Endothelial cell of umbilical vein (primary cell): ENCODE measurements around the gene OR51B2. TPM values are rescaled to one million over a fixed set of nuclear protein-coding genes. Genes with fewer than 3 reads are reported as not detected.

ENCODE experiments used
- BruUV-seq: library from RNA; stranded (reverse); fragments of 400-500 nt; replicated peaks from 2 replicates; lab custom pipeline; 2021; lab: Mats Ljungman, UMichigan
- CTCF ChIA-PET: fragments of 300-600, 350-600 bp; sonication (Branson Sonifier 250); formaldehyde crosslinking; loops from one replicate; lab custom pipeline; 2021; ENCODE audit warnings: antibody characterized with exemption, inconsistent platforms; lab: Charles Lee
- POLR2A ChIA-PET: fragments of 300-600, 350-600 bp; sonication (Branson Sonifier 250); formaldehyde crosslinking; loops from one replicate; lab custom pipeline; 2021; ENCODE audit warnings: antibody characterized with exemption, inconsistent platforms; lab: Charles Lee
- DNase-seq: peaks from one replicate; pipeline ENCODE4 v3.0.0-alpha.2; 2011; ENCODE audit warnings: low read depth, low spot score
- FAIRE-seq: peaks from 2 replicates; lab custom pipeline; 2011; peaks lifted over from hg19 to GRCh38; lab: Jason Lieb, UNC
- H2AFZ ChIP-seq: 2 replicates; pipeline ENCODE4 v1.6.0; 2012; ENCODE audit warnings: low read depth, low read length, control low read depth, inconsistent platforms
- H3K27ac ChIP-seq: 2 replicates; pipeline ENCODE4 v1.5.1; 2011; ENCODE audit warnings: low read depth, mild to moderate bottlenecking, control low read depth, low read length, moderate library complexity; ENCODE audit not compliant: insufficient read depth
- H3K27me3 ChIP-seq, 2 experiments: 2 replicates each; pipeline versions ENCODE4 v1.6.0 to v1.6.1; 2011; ENCODE audit warnings: low read length in 2 of 2, mixed read lengths in 1 of 2; ENCODE audit not compliant: control insufficient read depth in 2 of 2, insufficient read depth in 2 of 2
- H3K36me3 ChIP-seq, 2 experiments: 2 replicates in 1 of 2; 3 replicates in 1 of 2; pipeline ENCODE4 v1.5.1; 2011; ENCODE audit warnings: low read length in 2 of 2, mild to moderate bottlenecking in 1 of 2, moderate library complexity in 1 of 2; ENCODE audit not compliant: control insufficient read depth in 2 of 2, insufficient read depth in 2 of 2; ENCODE audit errors: extremely low read depth in 1 of 2
- H3K4me1 ChIP-seq: 3 replicates; pipeline ENCODE4 v1.5.1; 2011; ENCODE audit warnings: mild to moderate bottlenecking, low read length; ENCODE audit not compliant: control insufficient read depth, insufficient read depth; ENCODE audit errors: extremely low read depth
- H3K4me2 ChIP-seq: 2 replicates; pipeline ENCODE4 v1.6.1; 2011; ENCODE audit warnings: low read length, control low read depth, mixed read lengths; ENCODE audit not compliant: insufficient read depth
- H3K4me3 ChIP-seq, 3 experiments: fragments of 200-600 bp in 1 of 3; sonication (generic), shearing (Covaris generic) in 1 of 3; replicated peaks in 1 of 3; 2 replicates each; pipeline ENCODE4 v1.5.1; 2011 to 2016; ENCODE audit warnings: control low read depth in 3 of 3, low read length in 3 of 3, mild to moderate bottlenecking in 2 of 3, inconsistent platforms in 1 of 3, low read depth in 1 of 3, moderate library complexity in 1 of 3; ENCODE audit not compliant: insufficient read depth in 1 of 3
- H3K79me2 ChIP-seq: 2 replicates; pipeline ENCODE4 v1.6.0; 2012; ENCODE audit warnings: low read length, inconsistent platforms; ENCODE audit not compliant: control insufficient read depth, insufficient read depth
- H3K9ac ChIP-seq: replicated peaks from 2 replicates; pipeline ENCODE3; 2011; ENCODE audit warnings: low read length, control low read depth; ENCODE audit not compliant: insufficient read depth; ENCODE audit errors: extremely low read depth
- H3K9me1 ChIP-seq: replicated peaks from 3 replicates; pipeline ENCODE4 v1.6.0; 2011; ENCODE audit warnings: mild to moderate bottlenecking, low read length; ENCODE audit not compliant: control insufficient read depth, insufficient read depth; ENCODE audit errors: extremely low read depth
- H3K9me3 ChIP-seq: replicated peaks from 2 replicates; pipeline ENCODE4 v1.5.1; 2012; ENCODE audit warnings: low read length, inconsistent platforms; ENCODE audit not compliant: control insufficient read depth, insufficient read depth
- H4K20me1 ChIP-seq: replicated peaks from 2 replicates; pipeline ENCODE3; 2011; ENCODE audit warnings: mild to moderate bottlenecking, low read length; ENCODE audit not compliant: control insufficient read depth, insufficient read depth; ENCODE audit errors: extremely low read depth
- CTCF ChIP-seq, 2 donors: IDR thresholded peaks; 1 replicate in 1 of 2; 2 replicates in 1 of 2; pipeline ENCODE4 v1.5.1; 2011; ENCODE audit warnings: low read length in 2 of 2, mild to moderate bottlenecking in 2 of 2, moderate library complexity in 2 of 2, control low read depth in 1 of 2, inconsistent platforms in 1 of 2, low read depth in 1 of 2; ENCODE audit not compliant: insufficient read depth in 1 of 2; ENCODE audit errors: extremely low read depth in 1 of 2
- EZH2 ChIP-seq: IDR thresholded peaks from 2 replicates; pipeline ENCODE4 v1.6.1; 2012; ENCODE audit warnings: borderline replicate concordance, low read depth, mild to moderate bottlenecking, moderate library complexity, low read length, inconsistent platforms; ENCODE audit not compliant: severe bottlenecking
- FOS ChIP-seq: IDR thresholded peaks from 2 replicates; pipeline ENCODE4 v1.6.1; 2011; ENCODE audit warnings: mild to moderate bottlenecking, low read length, moderate library complexity, borderline replicate concordance; ENCODE audit not compliant: insufficient read depth
- GATA2 ChIP-seq: IDR thresholded peaks from 2 replicates; pipeline ENCODE4 v1.7.0; 2011; ENCODE audit warnings: low read depth, mild to moderate bottlenecking, moderate library complexity, mixed read lengths, low read length; ENCODE audit not compliant: insufficient read length, insufficient read depth
- JUN ChIP-seq: IDR thresholded peaks from 2 replicates; pipeline ENCODE4 v1.6.1; 2011; ENCODE audit warnings: borderline replicate concordance, low read depth; ENCODE audit not compliant: insufficient read length, insufficient read depth
- MAX ChIP-seq: IDR thresholded peaks from 2 replicates; pipeline ENCODE4 v1.6.1; 2011; ENCODE audit not compliant: insufficient read depth, insufficient read length
- MYC ChIP-seq: IDR thresholded peaks from one replicate; pipeline ENCODE4 v1.6.1; 2011; ENCODE audit warnings: mild to moderate bottlenecking, low read depth, low read length
- POLR2A ChIP-seq: IDR thresholded peaks from 2 replicates; pipeline ENCODE4 v1.6.1; 2012; ENCODE audit warnings: low read depth, mild to moderate bottlenecking, control low read depth, low read length
- POLR2AphosphoS5 ChIP-seq: IDR thresholded peaks from 2 replicates; pipeline ENCODE4 v1.6.1; 2012; ENCODE audit warnings: low read depth, mild to moderate bottlenecking, control low read depth, low read length, moderate library complexity; ENCODE audit not compliant: insufficient read depth
- dilution Hi-C: fragments of 300-500 bp; cut with MboI; formaldehyde crosslinking; loops from one replicate; pipeline ENCODE4 v1.15.0; 2019; ENCODE audit warnings: low sequenced_read_pairs; ENCODE audit not compliant: extremely low pct_ligation_motif_present
- intact Hi-C: fragments of 100-400 bp; cut with micrococcal nuclease; formaldehyde crosslinking; loops from one replicate; pipeline ENCODE4 v1.10.0; 2022
- polyA plus RNA-seq, 4 experiments: library from polyadenylated mRNA; depleted of rRNA in 3 of 4; stranded (reverse) in 3 of 4; unstranded in 1 of 4; fragments of >200 nt; gene quantifications; 2 replicates each; pipeline versions ENCODE4 v1.2.1 to v1.2.3, GENCODE V29; 2011 to 2012; ENCODE audit warnings: missing spikeins in 1 of 4
- total RNA-seq: library from RNA; stranded (reverse); gene quantifications from 2 replicates; pipeline ENCODE4 v1.2.3, GENCODE V29; 2021

OR51B2 gene
- total and polyA plus RNA-seq, 2 donors (not counting 3 experiments of a cell fraction or from before 2014, with no cell fraction given) = not detected

- no peaks in the 10 kb centered on the region for H3K79me2 ChIP-seq
- H3K36me3 ChIP-seq = no peaks in the 10 kb centered on the region
- H3K9me1 ChIP-seq = no peaks in the 10 kb centered on the region
- H3K4me1 ChIP-seq = no peaks in the 10 kb centered on the region
- H4K20me1 ChIP-seq = no peaks in the 10 kb centered on the region
- no peak overlapping the region for H3K27ac ChIP-seq
- FAIRE-seq (no peak), DNase-seq (no peak)
- TF ChIP-seq FOS (no peak), GATA2 (no peak), JUN (no peak), POLR2A (no peak), MAX (no peak), EZH2 (no peak), POLR2AphosphoS5 (no peak), CTCF (IDR thresholded peaks at IDR 0.05; ENCODE audit: extremely low read depth in 1 of 2, insufficient read depth in 1 of 2, low read depth in 1 of 2, low read length in 2 of 2) (no peak), MYC (no peak)
- no peak overlapping the region for H3K4me3 ChIP-seq
- ChIA-PET POLR2A (no interaction called here), CTCF (no interaction called here)
- H3K9ac ChIP-seq = no peak overlapping the region
- H2AFZ ChIP-seq = no peak overlapping the region
- no TSS peak for BruUV-seq
- H3K4me2 ChIP-seq = no peak overlapping the region
- intact Hi-C loops = no loop called here
- dilution Hi-C loops = no loop called here
- H3K9me3 ChIP-seq = no peaks in the 10 kb centered on the region
- H3K27me3 ChIP-seq = no peaks in the 10 kb centered on the region
Observed at GRCh38 chr11:5304046-5304445, 20.1 kb downstream of the OR51B2 start.
